OCI-LY3 (cell line): ENCODE measurements around the gene UNC13B.

Experiments used
- EZH2phosphoT487 ChIP-seq: fragments of 200-600 bp; shearing (Covaris generic); IDR thresholded peaks from 2 replicates; pipeline ENCODE4 v1.6.1; 2018; ENCODE audit warnings: antibody characterized with exemption, mixed run types, low read depth
- TF ChIP-seq, protein P1 (sequence below): fragments of 200-600, 300-600 bp; sonication (generic); IDR thresholded peaks from 2 replicates; pipeline ENCODE4 v1.5.1; 2014; ENCODE audit warnings: antibody characterized with exemption, low read length, low read depth

DNA sequence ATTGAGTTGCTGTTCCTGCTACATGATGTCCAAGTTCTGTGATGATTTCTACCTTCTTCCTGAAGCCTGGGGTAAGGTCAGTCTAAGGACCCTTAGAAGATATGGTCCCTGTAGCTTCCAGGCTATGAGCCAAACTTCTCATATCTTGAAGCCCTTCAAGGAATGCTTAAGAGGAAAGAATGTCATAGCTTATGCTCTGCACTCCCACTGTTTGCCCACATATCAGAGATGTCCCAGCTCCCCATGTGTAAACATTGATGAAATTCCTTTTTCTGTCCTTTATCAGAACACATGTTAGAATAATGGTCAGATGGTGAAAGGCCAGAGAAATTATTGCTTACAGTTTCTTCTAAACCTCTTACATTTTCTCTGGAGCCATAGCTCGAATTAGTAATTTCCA lies 286.7 kb downstream of the UNC13B start:
- TF ChIP-seq, protein P1, sequence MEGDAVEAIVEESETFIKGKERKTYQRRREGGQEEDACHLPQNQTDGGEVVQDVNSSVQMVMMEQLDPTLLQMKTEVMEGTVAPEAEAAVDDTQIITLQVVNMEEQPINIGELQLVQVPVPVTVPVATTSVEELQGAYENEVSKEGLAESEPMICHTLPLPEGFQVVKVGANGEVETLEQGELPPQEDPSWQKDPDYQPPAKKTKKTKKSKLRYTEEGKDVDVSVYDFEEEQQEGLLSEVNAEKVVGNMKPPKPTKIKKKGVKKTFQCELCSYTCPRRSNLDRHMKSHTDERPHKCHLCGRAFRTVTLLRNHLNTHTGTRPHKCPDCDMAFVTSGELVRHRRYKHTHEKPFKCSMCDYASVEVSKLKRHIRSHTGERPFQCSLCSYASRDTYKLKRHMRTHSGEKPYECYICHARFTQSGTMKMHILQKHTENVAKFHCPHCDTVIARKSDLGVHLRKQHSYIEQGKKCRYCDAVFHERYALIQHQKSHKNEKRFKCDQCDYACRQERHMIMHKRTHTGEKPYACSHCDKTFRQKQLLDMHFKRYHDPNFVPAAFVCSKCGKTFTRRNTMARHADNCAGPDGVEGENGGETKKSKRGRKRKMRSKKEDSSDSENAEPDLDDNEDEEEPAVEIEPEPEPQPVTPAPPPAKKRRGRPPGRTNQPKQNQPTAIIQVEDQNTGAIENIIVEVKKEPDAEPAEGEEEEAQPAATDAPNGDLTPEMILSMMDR = no peak
- no peak for TF ChIP-seq EZH2phosphoT487
